GM21423 (cell line): Measurements from ENCODE around the gene TLR10.

Source experiments
- ATAC-seq: cut with Tn5 transposase; IDR thresholded peaks from one replicate; pipeline ENCODE4 v1.9.1; 2021; ENCODE audit warnings: mild to moderate bottlenecking, moderate library complexity; ENCODE audit not compliant: unreplicated experiment

TLR10 gene

DNA sequence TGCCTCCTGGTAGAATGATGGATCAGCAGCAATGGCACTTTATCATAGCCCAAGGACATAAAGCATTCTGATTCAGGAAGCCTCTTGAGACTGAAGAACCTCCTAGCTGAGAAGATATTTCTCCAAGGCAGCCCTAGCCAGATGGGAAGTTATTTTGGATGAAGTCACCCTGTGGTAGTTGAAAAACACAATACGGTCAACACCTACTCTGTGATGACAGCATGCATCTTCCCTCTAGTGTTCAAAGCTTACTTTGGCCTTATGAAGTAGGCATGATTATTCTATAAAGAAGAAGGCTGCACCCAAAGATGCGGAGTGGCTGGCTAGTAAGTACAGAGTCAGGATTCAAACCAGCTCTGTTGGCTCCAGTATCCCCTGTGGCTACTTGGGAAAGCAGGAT is 47.9 kb downstream of the TLR10 start:
- no peak for ATAC-seq

DNA sequence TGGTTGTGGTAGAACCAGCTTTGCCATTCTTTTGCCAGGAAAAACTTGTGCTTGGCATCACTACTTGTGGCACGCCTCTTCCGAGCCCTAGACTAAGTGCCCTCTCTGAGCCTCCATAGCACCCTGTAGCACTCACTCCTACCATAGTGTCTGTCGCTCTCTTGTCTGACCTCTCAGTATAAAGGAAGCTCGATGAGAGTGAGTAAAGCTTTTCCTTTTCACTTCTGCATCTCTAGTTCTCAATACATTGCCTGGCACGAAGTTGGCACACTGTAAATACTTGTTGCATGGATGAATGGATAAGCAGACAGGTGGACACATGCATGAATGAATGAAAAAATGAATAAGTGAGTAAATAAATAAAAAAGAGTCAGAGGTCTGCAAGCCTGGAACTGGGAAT is 48.3 kb downstream of the TLR10 start:
- ATAC-seq = no peak

DNA sequence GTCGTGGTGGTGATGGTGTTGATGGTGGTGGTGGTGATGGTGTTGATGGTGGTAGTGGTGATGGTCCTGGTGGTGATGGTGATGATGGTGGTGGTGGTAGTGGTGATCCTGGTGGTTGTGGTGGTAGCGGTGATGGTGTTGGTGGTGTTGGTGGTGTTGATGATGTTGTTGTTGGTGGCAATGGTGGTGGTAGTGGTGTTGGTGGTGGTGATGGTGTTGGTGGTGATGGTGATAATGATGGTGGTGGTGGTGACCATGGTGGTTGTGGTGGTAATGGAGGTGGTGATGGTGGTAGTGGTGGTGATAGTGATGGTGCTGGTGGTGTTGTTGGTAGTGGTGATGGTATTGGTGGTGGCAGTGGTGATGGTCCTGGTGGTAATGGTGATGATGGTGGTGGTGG is 49.1 kb downstream of the TLR10 start:
- ATAC-seq = no peak

DNA sequence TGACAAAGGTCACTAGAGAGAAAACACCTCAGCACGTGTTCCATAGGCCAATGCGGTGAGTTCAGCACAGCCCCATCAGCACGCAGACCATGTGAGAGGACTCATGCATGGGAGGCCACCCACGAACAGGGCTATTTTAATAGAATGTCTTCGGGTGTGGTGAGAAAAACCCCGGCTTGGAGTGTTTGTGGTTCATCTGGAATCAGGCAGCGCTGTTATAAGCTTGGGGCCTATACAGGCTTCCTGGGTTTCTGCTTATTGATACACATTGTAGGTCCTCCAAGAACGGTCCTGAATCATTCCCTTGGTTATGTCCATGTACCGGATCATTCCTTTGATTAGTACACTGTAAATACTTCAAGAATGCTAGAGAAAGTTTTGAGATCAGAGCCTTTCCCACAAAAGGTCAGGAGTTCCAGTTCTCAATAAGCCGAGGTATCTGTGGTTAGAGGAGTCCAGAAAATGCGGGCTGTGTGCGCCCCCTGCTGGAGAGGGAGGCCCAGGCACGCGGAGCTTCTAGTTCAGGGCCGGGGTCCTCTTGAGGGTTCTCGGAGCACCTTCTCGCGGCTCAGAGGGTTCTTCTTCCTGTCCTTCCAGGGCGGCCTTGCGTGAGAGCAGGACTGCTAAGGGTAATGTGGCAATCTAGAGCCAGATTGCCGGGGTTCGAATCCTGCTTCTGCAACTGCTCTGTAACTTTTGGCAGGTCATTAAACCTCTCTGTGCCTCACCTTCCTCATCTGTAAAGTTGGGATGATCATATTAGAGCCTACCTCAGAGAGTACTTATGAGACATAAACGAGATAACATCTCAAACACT is 51.8 kb downstream of the TLR10 start:
- ATAC-seq = peak; percentile 86

DNA sequence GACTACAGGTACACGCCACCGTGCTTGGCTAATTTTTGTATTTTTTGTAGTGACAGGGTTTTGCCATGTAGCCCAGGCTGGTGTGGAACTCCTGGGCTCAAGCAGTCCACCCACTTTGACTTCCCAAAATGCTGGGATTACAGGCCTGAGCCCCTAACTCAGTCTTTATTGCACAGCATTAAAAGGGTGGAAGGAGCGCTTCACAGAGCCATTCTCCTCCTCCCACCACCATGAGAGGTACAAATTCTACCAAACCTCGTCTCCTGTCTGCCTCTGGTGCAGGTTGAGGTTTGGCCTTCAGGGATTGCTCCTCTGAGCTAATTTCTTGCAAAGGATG is 52.3 kb downstream of the TLR10 start:
- no peak for ATAC-seq

DNA sequence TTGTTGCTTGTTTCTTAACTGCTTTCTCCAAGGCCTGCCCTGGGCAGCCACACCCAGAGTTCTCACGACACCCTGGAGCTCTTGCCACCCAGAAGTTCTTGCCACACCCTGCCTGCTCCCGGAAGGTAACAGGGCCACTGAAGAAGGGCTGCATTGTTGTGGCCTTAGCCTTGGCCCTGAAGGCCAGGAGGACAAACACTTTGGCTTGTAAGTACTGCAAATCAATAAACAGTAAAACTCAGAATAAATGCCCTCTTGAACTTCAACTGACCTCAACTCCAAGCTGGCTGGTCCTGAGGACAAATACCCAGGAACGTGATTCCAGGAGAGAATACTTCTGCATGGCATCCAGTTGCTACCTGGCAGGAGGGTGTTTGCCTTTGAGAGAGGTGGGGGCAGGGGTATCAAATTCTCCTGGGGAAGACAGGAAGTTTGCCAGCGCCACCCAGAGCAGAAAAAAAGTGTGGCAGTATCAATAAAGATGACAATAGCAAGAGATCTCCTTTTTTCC is 54.1 kb downstream of the TLR10 start:
- no peak for ATAC-seq

DNA sequence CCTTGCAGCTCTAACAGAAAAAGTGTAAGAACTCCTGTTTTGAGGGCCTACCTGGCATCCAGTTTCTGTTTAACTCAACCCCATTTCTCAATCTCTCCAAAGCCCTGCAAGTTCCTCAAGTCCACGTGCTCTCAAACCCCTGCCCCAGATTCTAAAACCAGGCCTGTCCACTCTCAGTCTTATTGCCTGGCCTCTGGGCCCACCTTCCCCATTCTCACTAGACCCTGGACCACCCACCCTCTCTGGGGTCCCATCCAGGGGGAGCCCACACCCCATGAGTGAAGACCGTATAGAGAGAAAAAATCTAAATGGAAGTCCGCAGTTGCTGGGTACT is 58.3 kb downstream of the TLR10 start:
- no peak for ATAC-seq

DNA sequence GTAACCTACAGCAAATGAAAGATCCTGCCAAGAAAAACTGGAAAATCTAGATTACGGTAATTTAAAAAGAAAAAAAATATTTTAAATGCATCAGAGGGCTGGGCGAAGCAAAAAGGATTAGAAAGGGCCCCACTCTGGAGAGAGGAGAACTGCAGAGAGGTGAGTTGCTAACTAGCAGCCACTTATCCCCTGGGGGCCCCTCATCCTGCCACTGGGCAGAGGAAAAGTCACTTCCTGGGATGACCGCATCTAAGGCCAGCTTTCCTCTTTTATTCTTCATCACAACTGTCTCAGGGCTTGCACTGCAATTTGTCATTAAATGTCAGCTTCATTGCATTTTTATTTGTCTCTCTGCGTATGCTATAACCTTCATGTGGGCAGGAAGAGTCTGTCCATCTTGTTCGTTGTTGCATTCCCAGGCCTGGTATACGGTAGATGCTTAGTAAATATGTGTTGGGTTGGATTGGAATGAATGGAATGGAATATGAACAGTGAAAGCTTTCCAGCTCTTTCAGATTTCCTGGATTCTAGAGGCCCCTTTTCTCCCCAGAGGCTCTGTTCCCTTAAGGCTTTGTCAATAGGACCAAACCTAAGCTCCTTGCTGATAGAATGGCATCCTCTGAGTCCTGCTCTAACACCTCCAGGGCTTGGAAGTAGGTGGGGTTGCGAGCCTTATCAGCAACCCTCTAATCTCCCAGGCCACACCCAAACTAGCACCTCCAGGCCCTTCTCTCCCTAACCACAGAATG is 58.9 kb downstream of the TLR10 start:
- ATAC-seq = no peak

DNA sequence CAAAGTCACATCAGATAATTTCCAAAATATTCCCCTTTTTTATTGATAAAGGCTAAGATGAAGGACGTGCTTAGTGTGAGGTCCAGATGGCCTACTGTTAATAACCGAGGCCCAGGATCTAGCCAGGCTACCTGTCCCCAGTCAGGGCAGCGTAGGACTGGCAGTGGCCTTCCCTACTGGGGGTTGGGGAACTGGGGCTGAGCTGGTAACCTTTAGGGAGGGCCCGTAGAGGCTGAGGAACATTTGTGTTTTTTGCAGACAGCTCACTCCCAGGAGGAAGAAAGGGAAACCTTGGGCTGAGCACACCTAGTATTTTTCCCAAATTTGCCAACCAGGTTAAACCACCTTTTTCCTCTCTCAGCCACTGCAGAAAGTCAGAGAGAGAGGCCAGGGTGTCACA is 59.7 kb downstream of the TLR10 start:
- no peak for ATAC-seq
